NCI-H460 (cell line): ENCODE results near the gene ARHGAP8. TPM values are rescaled to one million over a fixed set of nuclear protein-coding genes. Genes with fewer than 3 reads are reported as not detected.
"Not testable (repeated sequence)": the region's sequence is repeated elsewhere in the genome, so short reads cannot be mapped to it uniquely, and the experiment has no call there.

ENCODE experiments used
- DNase-seq: peaks from one replicate; pipeline ENCODE4 v3.0.0-alpha.2; 2016; ENCODE audit warnings: low read depth; ENCODE audit errors: extremely low read depth
- total RNA-seq: library from RNA; depleted of rRNA; stranded (reverse); fragments of >200 nt; shearing (Covaris generic); gene quantifications from 2 replicates; pipeline ENCODE4 v1.2.3, GENCODE V29; 2014; rRNA removed

The ARHGAP8 gene
- total RNA-seq, 1 experiment from 2014 or later: 0.35 TPM

GRCh38 chr22:44895296-44896055 lies 143.1 kb downstream of the ARHGAP8 start:
- DNase-seq: no peak

GRCh38 chr22:44898236-44898635 lies 145.9 kb downstream of the ARHGAP8 start:
- DNase-seq: no peak

- DNase-seq: no peak
Measured at GRCh38 chr22:44901301-44901700, 148.9 kb downstream of the ARHGAP8 start.

DNA sequence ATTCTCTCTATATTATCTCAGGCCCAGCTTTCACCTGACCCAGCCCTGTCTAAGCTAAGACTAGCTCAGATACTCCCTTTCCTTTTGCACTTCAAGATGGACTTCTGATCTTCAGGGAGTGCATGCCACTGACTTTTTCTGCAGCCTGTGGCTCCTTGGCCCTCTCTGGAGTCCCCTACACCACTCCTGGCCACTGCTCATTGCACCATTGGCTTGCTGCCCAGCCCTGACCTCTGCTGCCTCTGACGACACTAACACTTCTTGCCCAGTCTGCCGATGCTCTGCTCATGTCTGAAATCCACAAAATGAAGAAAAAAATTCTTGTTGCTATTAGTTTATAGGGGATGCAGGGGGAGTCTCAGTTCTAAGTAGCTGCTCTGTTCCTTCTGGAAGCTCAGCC lies 150.8 kb downstream of the ARHGAP8 start:
- not testable (repeated sequence) for DNase-seq

GRCh38 chr22:44904492-44905152 lies 152.2 kb downstream of the ARHGAP8 start:
- DNase-seq: not testable (repeated sequence)

- DNase-seq: no peak
Measured at GRCh38 chr22:44906248-44906936, 154.0 kb downstream of the ARHGAP8 start.

GRCh38 chr22:44906999-44907644 lies 154.7 kb downstream of the ARHGAP8 start:
- no peak for DNase-seq

DNA sequence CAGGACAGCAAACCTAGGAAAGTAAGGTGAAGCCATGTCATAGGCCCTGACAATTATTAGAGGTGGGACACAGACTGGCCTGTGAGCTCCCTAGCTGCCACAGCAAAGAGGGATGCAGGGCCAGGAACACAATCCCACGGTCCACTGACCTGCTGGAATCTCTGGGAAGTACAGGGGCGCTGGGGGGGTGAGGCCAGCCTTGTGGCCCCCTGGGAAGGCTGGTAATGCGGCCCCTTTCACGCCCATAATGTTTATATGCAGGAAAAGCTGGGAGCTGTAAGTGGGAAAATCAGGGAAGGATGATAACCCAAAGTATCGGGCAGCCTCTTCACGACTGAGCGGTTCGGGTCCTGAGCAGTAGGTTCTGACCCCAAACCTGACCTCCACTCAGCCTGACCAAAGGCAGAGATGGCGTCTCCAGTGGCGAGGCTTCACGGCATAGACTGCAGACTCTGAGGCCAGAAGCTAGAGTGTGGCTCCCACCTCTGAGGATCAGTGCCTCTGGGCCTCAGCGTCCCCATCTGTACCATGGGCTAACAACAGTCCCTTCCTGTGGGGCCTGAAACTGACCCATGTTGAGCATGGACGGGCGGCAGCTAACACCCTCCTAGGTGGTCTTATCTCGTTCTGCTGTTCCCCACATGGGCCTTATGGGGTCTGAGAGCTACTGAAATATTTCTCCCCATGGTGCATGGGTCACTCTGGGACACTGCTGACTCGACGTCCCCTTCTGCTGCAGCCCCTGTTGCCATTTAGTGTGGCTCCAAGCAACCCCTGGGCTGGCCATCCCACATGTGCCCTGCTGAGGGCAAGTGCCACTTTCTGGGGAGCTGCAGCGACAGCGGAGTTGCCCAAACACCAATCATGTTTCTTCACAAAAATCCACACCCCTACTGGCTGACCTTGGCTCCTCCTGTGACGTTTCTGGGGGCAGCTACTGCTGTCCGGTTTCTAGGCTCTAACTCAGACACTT lies 155.7 kb downstream of the ARHGAP8 start:
- DNase-seq: no peak

DNA sequence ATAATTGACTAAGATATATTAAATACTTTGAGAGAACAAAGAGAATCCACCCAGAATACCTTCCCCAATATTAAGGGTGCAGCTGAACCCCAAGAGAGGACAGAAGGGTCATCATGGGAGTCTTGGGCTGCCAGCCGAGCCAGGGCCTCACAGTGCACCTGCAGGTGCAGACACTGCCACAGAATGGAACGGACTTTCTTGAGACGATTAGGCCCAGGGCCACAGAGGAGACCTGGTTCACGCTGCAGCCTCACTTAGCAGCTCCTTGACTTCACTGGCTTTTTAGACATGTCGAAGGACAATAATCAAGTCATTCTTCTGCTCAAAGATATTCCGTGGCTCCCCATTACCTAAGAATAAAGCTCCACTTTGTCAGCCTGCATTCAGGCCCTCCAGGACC lies 156.9 kb downstream of the ARHGAP8 start:
- DNase-seq: no peak

Other genes with a start within 250 kb of the ARHGAP8 start
- 3.9 and 7.1 TPM in 2 replicates for gene PRR5, start 50.4 kb upstream of the ARHGAP8 start, total RNA-seq